Smooth muscle cell (in vitro differentiated cells): ENCODE results near the gene SORCS1. TPM values are rescaled to one million over a fixed set of nuclear protein-coding genes. Genes with fewer than 3 reads are reported as not detected.
"Not testable (repeated sequence)": the region's sequence is repeated elsewhere in the genome, so short reads cannot be mapped to it uniquely, and the experiment has no call there.

ENCODE experiments used
- DNase-seq: peaks from one replicate; lab custom pipeline; 2025; ENCODE audit not compliant: unreplicated experiment; lab: John Stamatoyannopoulos, UW
- H2AFZ ChIP-seq: fragments of 200-600 bp; sonication (generic); 2 replicates; pipeline ENCODE4 v1.6.0; 2016; ENCODE audit warnings: antibody characterized with exemption, low read depth, mild to moderate bottlenecking
- H3F3A ChIP-seq: fragments of 200-600 bp; sonication (generic); 2 replicates; pipeline ENCODE4 v1.6.0; 2017; ENCODE audit warnings: antibody characterized with exemption, low read depth
- H3K27ac ChIP-seq: fragments of 200-600 bp; sonication (generic); 2 replicates; pipeline ENCODE4 v1.5.1; 2016; ENCODE audit warnings: low read depth, mild to moderate bottlenecking
- H3K27me3 ChIP-seq: fragments of 200-600 bp; sonication (generic); 2 replicates; pipeline ENCODE4 v1.6.1; 2016; ENCODE audit warnings: low read depth, mild to moderate bottlenecking
- H3K36me3 ChIP-seq: fragments of 200-600 bp; sonication (generic); 2 replicates; pipeline ENCODE4 v1.5.1; 2016; ENCODE audit warnings: low read depth
- H3K4me1 ChIP-seq: fragments of 200-600 bp; sonication (generic); 2 replicates; pipeline ENCODE4 v1.5.1; 2016; ENCODE audit warnings: low read depth
- H3K4me2 ChIP-seq: fragments of 200-600 bp; sonication (generic); 2 replicates; pipeline ENCODE4 v1.6.0; 2016; ENCODE audit warnings: mild to moderate bottlenecking
- H3K4me3 ChIP-seq: fragments of 200-600 bp; sonication (generic); 2 replicates; pipeline ENCODE4 v1.5.1; 2016; ENCODE audit warnings: mild to moderate bottlenecking
- H3K79me2 ChIP-seq: fragments of 200-600 bp; sonication (generic); 2 replicates; pipeline ENCODE4 v1.6.0; 2016; ENCODE audit warnings: low read depth, mild to moderate bottlenecking
- H3K9ac ChIP-seq: fragments of 200-600 bp; sonication (generic); 2 replicates; pipeline ENCODE4 v1.6.0; 2016; ENCODE audit warnings: low read depth
- H3K9me3 ChIP-seq: fragments of 200-600 bp; sonication (generic); replicated peaks from 2 replicates; pipeline ENCODE4 v1.5.1; 2016; ENCODE audit warnings: low read depth
- H4K20me1 ChIP-seq: fragments of 200-600 bp; sonication (generic); 2 replicates; pipeline ENCODE4 v1.6.0; 2016; ENCODE audit warnings: low read depth
- WGBS: methylation state at CpG from one replicate; pipeline ENCODE4 v1.1.7; 2016; ENCODE audit warnings: low lambda C conversion rate; 5-methylcytosine and 5-hydroxymethylcytosine counted together
- polyA plus RNA-seq: library from polyadenylated mRNA; unstranded; fragments of >200 nt; fragmentation: Nextera tagmentation; extraction: Ambion mirVana; gene quantifications from 2 replicates; pipeline ENCODE4 v1.2.1, GENCODE V29; 2016
- total RNA-seq: library from RNA; depleted of rRNA; stranded (reverse); fragments of >200 nt; gene quantifications from 2 replicates; pipeline ENCODE4 v1.2.3, GENCODE V29; 2014
- TF ChIP-seq, protein P1 (sequence below): fragments of 200-600 bp; sonication (generic); IDR thresholded peaks from 2 replicates; pipeline ENCODE4 v1.5.1; 2017; ENCODE audit warnings: borderline replicate concordance, mild to moderate bottlenecking, antibody characterized with exemption; ENCODE audit not compliant: insufficient read depth, poor library complexity, severe bottlenecking

The SORCS1 gene
- total and polyA plus RNA-seq, 2 experiments from 2014 or later, result 0.67 TPM; not detected in 1

DNA sequence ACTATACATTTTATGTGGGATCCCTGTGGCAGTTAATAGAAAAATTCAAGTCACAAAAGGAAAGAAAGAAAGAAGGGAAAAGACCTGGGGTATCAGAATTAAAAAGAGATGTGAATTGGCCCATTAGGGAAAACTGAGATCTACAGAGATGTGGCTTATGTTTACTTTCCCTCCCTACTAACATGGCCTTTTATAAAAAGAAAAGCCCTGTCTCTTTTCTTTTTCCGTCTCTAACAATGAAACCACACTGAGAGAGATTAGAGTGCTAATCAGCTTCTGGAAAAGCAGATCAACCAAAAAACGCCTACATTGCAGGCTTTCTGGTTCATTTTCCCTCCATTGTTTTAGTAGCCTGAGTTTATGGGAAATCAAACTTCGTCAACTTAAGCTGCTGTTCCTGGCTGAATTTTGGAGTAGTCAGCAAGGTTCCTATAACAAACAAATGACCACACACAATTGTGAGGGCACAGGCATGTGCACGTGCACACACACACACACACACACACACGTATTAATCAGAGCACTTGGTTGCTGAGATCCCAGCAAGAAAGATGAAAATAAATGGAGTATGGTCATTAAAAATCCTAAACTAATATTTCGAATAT is 235.1 kb downstream of the SORCS1 start:
- H2AFZ ChIP-seq, result no peak overlapping the region
- H3K4me3 ChIP-seq, result no peak overlapping the region
- no peak overlapping the region for H3K27ac ChIP-seq
- peaks cover 34% of the 10 kb centered on the region for H3K4me1 ChIP-seq
- H3K9ac ChIP-seq, result no peak overlapping the region
- TF ChIP-seq, protein P1, sequence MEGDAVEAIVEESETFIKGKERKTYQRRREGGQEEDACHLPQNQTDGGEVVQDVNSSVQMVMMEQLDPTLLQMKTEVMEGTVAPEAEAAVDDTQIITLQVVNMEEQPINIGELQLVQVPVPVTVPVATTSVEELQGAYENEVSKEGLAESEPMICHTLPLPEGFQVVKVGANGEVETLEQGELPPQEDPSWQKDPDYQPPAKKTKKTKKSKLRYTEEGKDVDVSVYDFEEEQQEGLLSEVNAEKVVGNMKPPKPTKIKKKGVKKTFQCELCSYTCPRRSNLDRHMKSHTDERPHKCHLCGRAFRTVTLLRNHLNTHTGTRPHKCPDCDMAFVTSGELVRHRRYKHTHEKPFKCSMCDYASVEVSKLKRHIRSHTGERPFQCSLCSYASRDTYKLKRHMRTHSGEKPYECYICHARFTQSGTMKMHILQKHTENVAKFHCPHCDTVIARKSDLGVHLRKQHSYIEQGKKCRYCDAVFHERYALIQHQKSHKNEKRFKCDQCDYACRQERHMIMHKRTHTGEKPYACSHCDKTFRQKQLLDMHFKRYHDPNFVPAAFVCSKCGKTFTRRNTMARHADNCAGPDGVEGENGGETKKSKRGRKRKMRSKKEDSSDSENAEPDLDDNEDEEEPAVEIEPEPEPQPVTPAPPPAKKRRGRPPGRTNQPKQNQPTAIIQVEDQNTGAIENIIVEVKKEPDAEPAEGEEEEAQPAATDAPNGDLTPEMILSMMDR, result no peak
- no peaks in the 10 kb centered on the region for H4K20me1 ChIP-seq
- WGBS, result 55% methylated on average over 6 of the region's 6 CpGs
- no peaks in the 10 kb centered on the region for H3F3A ChIP-seq
- H3K27me3 ChIP-seq, result peaks cover 10% of the 10 kb centered on the region
- H3K79me2 ChIP-seq, result no peaks in the 10 kb centered on the region
- DNase-seq, result no peak
- H3K9me3 ChIP-seq, result no peaks in the 10 kb centered on the region
- peak overlapping the region; percentile 53 for H3K4me2 ChIP-seq
- no peaks in the 10 kb centered on the region for H3K36me3 ChIP-seq

DNA sequence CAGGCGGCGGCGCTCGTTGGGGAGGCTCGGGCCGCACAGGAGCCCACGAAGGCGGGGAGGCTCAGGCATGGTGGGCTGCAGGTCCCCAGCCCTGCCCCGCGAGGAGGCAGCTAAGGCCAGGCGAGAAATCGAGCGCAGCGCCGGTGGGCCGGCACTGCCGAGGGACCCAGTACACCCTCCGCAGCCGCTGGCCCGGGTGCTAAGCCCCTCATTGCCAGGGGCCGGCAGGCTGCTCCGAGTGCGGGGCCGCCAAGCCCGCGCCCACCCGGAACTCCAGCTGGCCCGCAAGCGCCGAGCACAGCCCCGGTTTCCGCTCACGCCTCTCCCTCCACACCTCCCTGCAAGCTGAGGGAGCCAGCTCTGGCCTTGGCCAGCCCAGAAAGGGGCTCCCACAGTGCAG is 236.4 kb downstream of the SORCS1 start:
- H3K9me3 ChIP-seq, H3K4me3 ChIP-seq, H3F3A ChIP-seq, H2AFZ ChIP-seq, H4K20me1 ChIP-seq, H3K27ac ChIP-seq, DNase-seq, H3K27me3 ChIP-seq, H3K36me3 ChIP-seq, H3K4me2 ChIP-seq, H3K79me2 ChIP-seq, H3K9ac ChIP-seq: not testable (repeated sequence)
- 93% methylated on average over 20 of the region's 33 CpGs for WGBS
- peaks cover 34% of the 10 kb centered on the region for H3K4me1 ChIP-seq

DNA sequence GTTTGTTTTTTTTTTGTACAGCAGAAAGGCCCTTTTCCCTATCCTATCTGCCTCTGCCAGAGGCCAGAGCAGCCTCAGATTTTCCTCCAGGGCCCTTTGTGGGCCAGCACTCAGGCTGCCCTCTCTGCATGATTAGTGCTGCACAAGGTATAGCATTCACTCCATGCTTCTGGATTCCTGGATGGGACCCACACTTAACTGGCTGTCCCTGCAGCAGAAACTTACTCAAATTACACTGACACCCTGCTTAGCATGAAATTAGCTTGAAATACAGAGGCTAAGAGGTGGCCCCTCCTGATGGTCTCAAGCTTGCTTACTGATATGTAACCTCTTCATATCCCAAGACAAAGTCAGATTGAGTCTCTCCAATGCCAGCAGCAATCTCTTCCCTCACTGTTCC is 239.3 kb downstream of the SORCS1 start:
- Histone ChIP-seq H3K27me3 (no peaks in the 10 kb centered on the region), H3K79me2 (no peaks in the 10 kb centered on the region), H3K9me3 (no peaks in the 10 kb centered on the region), H3K4me3 (no peak overlapping the region), H3K27ac (no peak overlapping the region), H3K9ac (no peak overlapping the region), H2AFZ (no peak overlapping the region), H3K36me3 (no peaks in the 10 kb centered on the region), H4K20me1 (no peaks in the 10 kb centered on the region), H3K4me1 (peaks cover 21% of the 10 kb centered on the region), H3K4me2 (no peak overlapping the region), H3F3A (no peaks in the 10 kb centered on the region)
- no peak for DNase-seq
- TF ChIP-seq, protein P1, result no peak

DNA sequence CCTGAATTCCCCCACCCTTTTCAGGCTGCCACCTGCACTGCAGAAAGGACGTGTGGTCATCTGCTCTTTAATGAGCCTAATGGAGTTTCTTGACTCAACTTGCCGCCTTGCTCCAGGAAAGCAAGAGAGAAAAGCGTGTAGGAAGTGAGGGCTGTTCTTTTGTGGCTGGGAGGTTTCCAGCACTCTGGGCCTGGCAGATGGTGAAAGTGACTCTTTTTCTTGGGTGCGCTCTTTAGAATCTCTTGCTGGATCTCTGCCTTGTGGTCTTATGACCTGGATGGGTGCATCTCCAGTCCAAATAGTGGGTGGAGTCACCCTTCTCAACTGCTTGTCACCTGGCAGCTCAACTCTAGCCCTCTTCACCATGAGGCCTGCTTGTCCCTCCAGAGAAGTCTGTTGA is 244.0 kb downstream of the SORCS1 start:
- Histone ChIP-seq H4K20me1 (no peaks in the 10 kb centered on the region), H2AFZ (no peak overlapping the region), H3K27ac (no peak overlapping the region), H3K4me1 (peaks cover 11% of the 10 kb centered on the region), H3F3A (no peaks in the 10 kb centered on the region), H3K9me3 (no peaks in the 10 kb centered on the region), H3K4me3 (no peak overlapping the region), H3K27me3 (peaks cover 2% of the 10 kb centered on the region), H3K79me2 (no peaks in the 10 kb centered on the region), H3K9ac (no peak overlapping the region), H3K36me3 (no peaks in the 10 kb centered on the region), H3K4me2 (no peak overlapping the region)
- DNase-seq, result no peak
- TF ChIP-seq, protein P1, result no peak
- 85% methylated on average over 4 of the region's 4 CpGs for WGBS
